LNCaP clone FGC (cell line): ENCODE measurements around the gene TMEM79.

Experiments
- DNase-seq: peaks from one replicate; pipeline ENCODE4 v3.0.0-alpha.2; 2011; ENCODE audit warnings: low read depth
- H3K4me3 ChIP-seq: 2 replicates; pipeline ENCODE4 v1.5.1; 2011; ENCODE audit warnings: mild to moderate bottlenecking, low read depth, low read length, control low read depth
- TF ChIP-seq, protein P1 (sequence below): IDR thresholded peaks from 2 replicates; pipeline ENCODE4 v1.5.1; 2012; ENCODE audit warnings: mild to moderate bottlenecking; ENCODE audit not compliant: control insufficient read depth, insufficient read depth; ENCODE audit errors: extremely low read depth

The TMEM79 gene

DNA sequence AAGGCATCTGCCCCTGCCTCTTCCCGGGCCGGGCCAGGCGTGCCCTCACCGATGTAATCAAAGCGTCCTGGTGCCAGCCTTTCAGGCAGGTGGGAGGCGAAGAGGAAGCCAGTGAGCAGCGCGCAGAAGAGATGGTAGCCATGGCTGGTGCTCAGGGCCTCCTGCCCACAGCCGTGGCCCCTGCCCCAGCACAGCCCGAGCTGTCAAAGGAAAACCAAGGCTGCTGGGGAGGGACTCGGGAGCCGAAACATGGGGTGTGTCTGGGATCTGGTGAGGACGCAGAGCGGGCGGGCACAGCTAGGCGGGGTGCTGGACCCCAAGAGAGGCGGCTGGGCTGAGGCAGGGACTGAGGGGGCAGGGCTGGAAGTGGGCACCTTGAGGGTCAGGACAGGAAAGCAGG, 39.4 kb upstream of the TMEM79 start:
- H3K4me3 ChIP-seq = no peak overlapping the region
- TF ChIP-seq, protein P1, sequence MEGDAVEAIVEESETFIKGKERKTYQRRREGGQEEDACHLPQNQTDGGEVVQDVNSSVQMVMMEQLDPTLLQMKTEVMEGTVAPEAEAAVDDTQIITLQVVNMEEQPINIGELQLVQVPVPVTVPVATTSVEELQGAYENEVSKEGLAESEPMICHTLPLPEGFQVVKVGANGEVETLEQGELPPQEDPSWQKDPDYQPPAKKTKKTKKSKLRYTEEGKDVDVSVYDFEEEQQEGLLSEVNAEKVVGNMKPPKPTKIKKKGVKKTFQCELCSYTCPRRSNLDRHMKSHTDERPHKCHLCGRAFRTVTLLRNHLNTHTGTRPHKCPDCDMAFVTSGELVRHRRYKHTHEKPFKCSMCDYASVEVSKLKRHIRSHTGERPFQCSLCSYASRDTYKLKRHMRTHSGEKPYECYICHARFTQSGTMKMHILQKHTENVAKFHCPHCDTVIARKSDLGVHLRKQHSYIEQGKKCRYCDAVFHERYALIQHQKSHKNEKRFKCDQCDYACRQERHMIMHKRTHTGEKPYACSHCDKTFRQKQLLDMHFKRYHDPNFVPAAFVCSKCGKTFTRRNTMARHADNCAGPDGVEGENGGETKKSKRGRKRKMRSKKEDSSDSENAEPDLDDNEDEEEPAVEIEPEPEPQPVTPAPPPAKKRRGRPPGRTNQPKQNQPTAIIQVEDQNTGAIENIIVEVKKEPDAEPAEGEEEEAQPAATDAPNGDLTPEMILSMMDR = no peak
- no peak for DNase-seq

- no peak overlapping the region for H3K4me3 ChIP-seq
- TF ChIP-seq, protein P1 = no peak
- DNase-seq = no peak
These were observed 38.5 kb upstream of the TMEM79 start for GRCh38 chr1:156245451-156246232.

DNA sequence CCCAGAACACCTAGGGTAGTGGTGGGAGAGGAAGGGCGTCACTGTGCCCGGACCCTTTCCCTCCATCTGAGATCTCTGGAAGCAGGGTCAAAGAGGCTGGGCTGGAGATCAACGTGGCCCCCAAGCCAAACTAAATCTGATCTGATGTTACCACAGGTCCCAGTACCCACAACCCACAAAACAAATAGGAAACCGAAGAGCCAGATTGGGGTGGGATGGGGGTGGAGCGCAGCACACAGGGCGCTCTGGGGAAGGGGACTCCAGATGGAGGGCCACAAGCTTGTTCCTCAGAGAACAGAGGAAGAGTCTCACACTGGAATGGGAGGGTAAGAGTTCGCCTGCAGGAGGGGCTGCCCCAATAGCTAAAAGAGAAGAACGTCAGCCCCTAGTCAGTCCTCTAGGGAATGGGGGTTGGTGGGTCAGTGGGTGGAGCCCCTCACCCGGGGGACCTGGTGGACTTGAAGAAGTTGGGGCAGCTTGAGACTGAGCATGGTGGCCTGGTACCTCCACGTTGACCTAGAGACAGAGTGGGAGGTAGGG, 37.8 kb upstream of the TMEM79 start:
- H3K4me3 ChIP-seq = no peak overlapping the region
- DNase-seq = no peak
- TF ChIP-seq, protein P1 = no peak

DNA sequence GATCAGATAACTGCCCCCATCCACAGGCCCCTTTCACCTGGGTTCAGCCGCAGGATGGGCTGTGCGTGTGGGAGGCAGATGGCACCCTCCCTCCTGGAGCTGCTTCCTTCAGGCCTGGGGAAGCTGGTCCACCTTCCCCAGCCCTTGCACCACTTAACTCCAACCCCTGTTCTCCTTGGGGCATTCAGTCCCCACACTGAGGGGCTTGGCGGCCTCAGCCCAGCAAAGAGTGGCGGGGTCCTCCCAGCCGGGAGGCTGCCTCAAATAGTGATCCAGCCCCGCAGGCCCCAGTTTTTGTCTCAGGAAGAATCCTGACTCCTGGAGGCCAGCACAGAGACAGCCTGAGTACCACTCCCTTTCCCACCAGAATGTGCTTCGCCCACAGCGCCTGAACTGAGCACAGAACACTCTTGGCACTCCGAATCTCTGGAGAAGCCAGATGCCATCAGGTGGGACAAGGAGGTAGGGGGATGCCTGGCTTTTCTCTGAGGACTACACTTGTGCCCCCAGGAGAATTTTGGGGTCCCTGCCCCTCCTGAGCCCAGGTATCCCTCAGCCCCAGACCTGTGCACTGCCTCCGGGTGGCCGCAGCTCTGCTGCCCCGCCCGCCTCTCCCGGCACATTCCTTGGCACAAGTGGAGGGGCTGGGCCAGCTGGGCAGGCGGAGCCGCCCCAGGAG, 37.2 kb upstream of the TMEM79 start:
- no peak overlapping the region for H3K4me3 ChIP-seq
- no peak for DNase-seq

DNA sequence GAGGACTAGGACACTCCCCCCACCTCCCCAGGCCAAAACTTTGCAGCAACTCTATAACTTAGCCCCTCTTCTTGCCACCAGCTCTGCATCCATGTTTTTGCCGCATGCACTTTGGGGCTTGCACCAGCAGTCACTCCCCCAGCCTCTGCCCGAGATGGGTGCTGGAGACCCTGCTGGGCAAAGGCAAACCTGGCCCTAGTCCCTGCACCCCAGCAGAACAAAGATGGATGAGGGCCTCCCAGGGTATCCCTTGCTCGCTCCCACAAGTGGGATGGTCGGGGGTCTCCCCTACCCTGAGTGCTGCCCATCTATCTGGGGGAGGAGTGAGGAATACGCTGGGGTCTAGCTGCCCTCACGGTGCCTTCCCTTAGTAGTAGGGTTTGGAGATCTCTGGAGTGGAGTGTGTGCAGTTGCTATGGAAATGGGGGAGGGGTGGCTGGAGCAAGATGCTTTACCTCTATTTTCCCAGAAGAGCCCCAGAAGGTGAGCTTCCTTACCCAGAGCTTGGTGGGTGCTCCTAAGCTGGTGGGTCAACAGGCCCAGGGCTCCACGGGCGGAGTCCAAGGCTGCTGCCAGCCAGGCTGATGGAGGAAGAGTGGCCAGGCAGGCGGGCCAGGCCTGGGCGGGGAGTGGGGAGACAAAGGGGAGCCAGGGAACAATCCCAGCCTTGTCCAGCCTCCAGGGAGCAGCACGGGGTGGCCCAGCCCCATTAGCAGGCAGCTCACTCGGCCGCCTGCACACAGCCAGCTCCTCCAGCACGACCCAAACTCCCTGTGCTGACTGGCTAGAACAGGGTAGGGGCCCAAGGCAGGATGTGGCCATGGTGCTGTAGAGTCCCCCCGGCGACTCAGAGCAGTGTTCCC, 36.4 kb upstream of the TMEM79 start, which contains the start of gene PAQR6:
Gene PAQR6 (minus strand): TSS at position 597 of the 863 bp plus-strand sequence. CDS start 1,325 bp downstream, outside the sequence.
- TF ChIP-seq, protein P1 = no peak
- no peak for DNase-seq
- H3K4me3 ChIP-seq = no peak within 1 kb of the TSS

More for the DNA sequence above, 37.2 kb upstream of the TMEM79 start:
- TF ChIP-seq, protein P1 = no peak

DNA sequence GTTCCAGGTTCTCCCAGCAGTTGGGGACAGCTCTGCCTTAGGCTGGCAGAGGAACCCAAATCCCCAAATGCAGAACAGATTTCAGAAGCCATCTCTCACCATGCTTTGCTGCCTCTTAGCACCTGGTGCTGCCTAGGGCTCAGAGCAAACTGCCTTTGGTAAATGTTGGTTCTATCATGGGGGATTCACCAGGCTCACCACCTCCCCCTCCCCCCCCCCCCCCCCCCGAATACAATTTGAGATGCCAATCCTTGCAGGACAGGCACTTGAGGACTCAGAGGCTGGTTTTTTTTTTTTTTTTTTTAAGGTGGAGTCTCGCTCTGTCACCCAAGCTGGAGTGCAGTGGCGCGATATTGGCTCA, 35.8 kb upstream of the TMEM79 start:
- no peak overlapping the region for H3K4me3 ChIP-seq
- TF ChIP-seq, protein P1 = no peak
- DNase-seq = no peak
